ENCODE measurements around the gene NPTN.

The NPTN gene

GRCh38 chr15:73631915-73632669 lies 1.1 kb downstream of the NPTN start:
- peak; percentile 9 to 53 for DNase-seq

GRCh38 chr15:73630921-73631362 lies 2.2 kb downstream of the NPTN start:
- DNase-seq = peak in 1 of 2 experiments; percentile 11

- DNase-seq = no peak
These were observed 3.3 kb downstream of the NPTN start for GRCh38 chr15:73629798-73630429.

GRCh38 chr15:73628976-73629797 lies 4.0 kb downstream of the NPTN start:
- DNase-seq = peak in 1 of 2 experiments; percentile 62

GRCh38 chr15:73628102-73628501 lies 5.1 kb downstream of the NPTN start:
- DNase-seq = peak in 1 of 2 experiments; percentile 7

GRCh38 chr15:73626072-73626471 lies 7.1 kb downstream of the NPTN start:
- DNase-seq = no peak

- no peak for DNase-seq
These were observed 8.7 kb downstream of the NPTN start for GRCh38 chr15:73624530-73624929.

GRCh38 chr15:73621286-73621826 lies 11.8 kb downstream of the NPTN start:
- no peak for DNase-seq

- DNase-seq = no peak
These were observed 13.1 kb downstream of the NPTN start for GRCh38 chr15:73620078-73620477.

GRCh38 chr15:73617913-73618312 lies 15.3 kb downstream of the NPTN start:
- DNase-seq = no peak

- no peak for DNase-seq
These were observed 15.8 kb downstream of the NPTN start for GRCh38 chr15:73617301-73617831.

GRCh38 chr15:73608941-73609340 lies 24.2 kb downstream of the NPTN start:
- no peak for DNase-seq

GRCh38 chr15:73608475-73608874 lies 24.7 kb downstream of the NPTN start:
- DNase-seq = no peak

- DNase-seq = no peak
These were observed 25.3 kb downstream of the NPTN start for GRCh38 chr15:73607843-73608242.

- no peak for DNase-seq
These were observed 25.8 kb downstream of the NPTN start for GRCh38 chr15:73607405-73607804.

- peak in 1 of 2 experiments; percentile 23 for DNase-seq
These were observed 27.3 kb downstream of the NPTN start for GRCh38 chr15:73605759-73606436.

- no peak for DNase-seq
These were observed 28.7 kb downstream of the NPTN start for GRCh38 chr15:73604477-73604876.

GRCh38 chr15:73602992-73603391 lies 30.2 kb downstream of the NPTN start:
- no peak for DNase-seq

GRCh38 chr15:73602446-73602843 lies 30.7 kb downstream of the NPTN start:
- no peak for DNase-seq

GRCh38 chr15:73601451-73602445 lies 31.4 kb downstream of the NPTN start:
- DNase-seq = no peak
